K562 (cell line): ENCODE data around the gene GPHN.

Experiments
- ATF3 ChIP-seq, 2 experiments: fragments of 450-650 bp in 1 of 2; sonication (generic) in 1 of 2; formaldehyde crosslinking in 1 of 2; IDR thresholded peaks in 1 of 2; conservative IDR thresholded peaks in 1 of 2; 2 replicates each; pipeline versions ENCODE4 v1.6.1 to v1.8.1; 2016 to 2023; ENCODE audit warnings: mild to moderate bottlenecking in 2 of 2, moderate library complexity in 2 of 2, inconsistent platforms in 1 of 2, missing genetic modification reagents in 1 of 2
- DDX20 ChIP-seq: fragments of 450-650 bp; IDR thresholded peaks from 2 replicates; pipeline ENCODE4 v1.6.1; 2016; ENCODE audit warnings: missing genetic modification characterization, low read depth, mild to moderate bottlenecking, missing compliant biosample characterization, moderate library complexity
- GATA2 ChIP-seq: sonication (generic); formaldehyde crosslinking; IDR thresholded peaks from 2 replicates; pipeline ENCODE4 v1.4.0; 2020; ENCODE audit warnings: mild to moderate bottlenecking, missing genetic modification reagents
- HINFP ChIP-seq: fragments of 450-650 bp; conservative IDR thresholded peaks from 2 replicates; pipeline ENCODE4 v1.6.1; 2016; ENCODE audit warnings: missing genetic modification characterization, low read depth, mild to moderate bottlenecking, control low read depth, missing compliant biosample characterization
- HMGN3 ChIP-seq: IDR thresholded peaks from 2 replicates; pipeline ENCODE4 v1.6.1; 2011; ENCODE audit warnings: borderline replicate concordance, low read depth, mild to moderate bottlenecking, mixed read lengths, low read length; ENCODE audit not compliant: insufficient read length; ENCODE audit errors: extremely low read depth
- JUN ChIP-seq, 2 experiments: sonication (generic) in 1 of 2; formaldehyde crosslinking in 1 of 2; IDR thresholded peaks; 2 replicates each; pipeline versions ENCODE4 v1.6.1 to v1.8.0; 2012 to 2022; ENCODE audit warnings: borderline replicate concordance in 2 of 2, mild to moderate bottlenecking in 2 of 2, improper control_type of control experiment in 1 of 2, low read depth in 1 of 2, low read length in 1 of 2, missing genetic modification reagents in 1 of 2
- NFYB ChIP-seq: IDR thresholded peaks from 2 replicates; pipeline ENCODE4 v1.6.1; 2011; ENCODE audit warnings: mild to moderate bottlenecking, moderate library complexity; ENCODE audit not compliant: insufficient read length; ENCODE audit errors: extremely low read depth
- NRF1 ChIP-seq, 2 experiments: fragments of 450-650 bp; IDR thresholded peaks in 1 of 2; conservative IDR thresholded peaks in 1 of 2; 2 replicates each; pipeline ENCODE4 v1.6.1; 2014; ENCODE audit warnings: mild to moderate bottlenecking in 2 of 2

GRCh38 chr14:66804141-66804540 lies 296.2 kb downstream of the GPHN start:
- TF ChIP-seq JUN (IDR thresholded peaks at IDR 0.05; ENCODE audit: borderline replicate concordance, low read depth, low read length) = no peak
- no peak for TF ChIP-seq JUN (CRISPR knock-in tag; IDR thresholded peaks at IDR 0.05; ENCODE audit: borderline replicate concordance)
- TF ChIP-seq DDX20 (tag) = no peak
- TF ChIP-seq NFYB = no peak
- TF ChIP-seq HMGN3 = no peak
- no peak for TF ChIP-seq HINFP (tag)
- no peak for TF ChIP-seq NRF1 (conservative IDR thresholded peaks at IDR 0.05 in 1 of 2, IDR thresholded peaks at IDR 0.05 in 1 of 2)
- TF ChIP-seq GATA2 (CRISPR knock-in tag) = no peak
- TF ChIP-seq ATF3 (IDR thresholded peaks at IDR 0.05) = no peak
- no peak for TF ChIP-seq ATF3 (CRISPR knock-in tag; conservative IDR thresholded peaks at IDR 0.05)
